ENCODE results near the gene LAMA3. TPM values are rescaled to one million over a fixed set of nuclear protein-coding genes. Genes with fewer than 3 reads are reported as not detected.

The LAMA3 gene
- total RNA-seq, 1 experiment from 2014 or later: 5.6 TPM

DNA sequence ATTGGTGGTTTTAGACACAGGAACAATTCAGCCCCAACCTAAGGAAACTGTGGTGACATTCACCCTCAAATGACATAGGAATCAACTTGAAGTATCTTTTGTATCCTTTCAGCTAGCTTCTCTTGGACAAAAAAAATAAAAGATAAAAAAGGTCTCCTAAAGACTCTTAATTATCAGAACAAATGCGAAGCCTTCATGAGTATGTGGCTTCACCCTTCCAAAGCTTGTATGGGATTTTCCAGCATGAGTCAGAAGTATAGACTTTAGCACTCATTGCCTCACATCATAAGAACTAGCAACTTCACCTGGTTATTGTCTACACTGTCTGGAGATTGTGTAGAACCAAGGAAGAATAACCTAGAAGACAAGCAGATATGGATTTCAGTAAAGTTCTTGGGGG, 135.4 kb downstream of the LAMA3 start:
- ATAC-seq: no peak
- Histone ChIP-seq H3K9ac (ENCODE audit: low read length) (no peak overlapping the region), H4K20me1 (ENCODE audit: insufficient read depth) (no peaks in the 10 kb centered on the region), H3K79me2 (ENCODE audit: insufficient read depth, low read length) (no peaks in the 10 kb centered on the region), H3K27ac (ENCODE audit: low read depth, low read length) (no peak overlapping the region), H3K27me3 (ENCODE audit: insufficient read depth, low read length) (no peaks in the 10 kb centered on the region), H3K4me1 (ENCODE audit: control insufficient read depth in 1 of 2, insufficient read depth in 2 of 2, low read length in 2 of 2) (peaks cover 2 to 14% of the 10 kb centered on the region in 2 experiments; a peak in 3 of 4 replicates), H3K9me2 (ENCODE audit: insufficient read depth) (no peaks in the 10 kb centered on the region), H3K4me3 (replicated peaks in 1 of 2; ENCODE audit: low read depth in 1 of 2, low read length in 2 of 2) (no peak overlapping the region), H3K9me3 (ENCODE audit: control insufficient read depth in 1 of 2, insufficient read depth in 1 of 2, low read depth in 1 of 2, low read length in 2 of 2) (no peaks in the 10 kb centered on the region), H3K4me2 (ENCODE audit: low read length) (no peak overlapping the region), H2AFZ (ENCODE audit: low read depth, low read length, poor library complexity, severe bottlenecking) (no peak overlapping the region), H3K36me3 (ENCODE audit: control insufficient read depth in 1 of 2, insufficient read depth in 2 of 2, low read length in 2 of 2) (no peaks in the 10 kb centered on the region)
- TF ChIP-seq TCF7L2 (IDR thresholded peaks at IDR 0.05; ENCODE audit: borderline replicate concordance, extremely low read depth, insufficient read depth, insufficient read length) (no peak), ELF1 (IDR thresholded peaks at IDR 0.05; ENCODE audit: borderline replicate concordance, low read depth) (no peak), POLR2A (IDR thresholded peaks at IDR 0.05; ENCODE audit: borderline replicate concordance, extremely low read depth, insufficient read depth, insufficient read length) (no peak), EZH2 (IDR thresholded peaks at IDR 0.05) (no peak), CEBPB (IDR thresholded peaks at IDR 0.05; ENCODE audit: low read depth) (no peak), SIN3A (IDR thresholded peaks at IDR 0.05; ENCODE audit: low read depth) (no peak)
- TF ChIP-seq, protein P1, sequence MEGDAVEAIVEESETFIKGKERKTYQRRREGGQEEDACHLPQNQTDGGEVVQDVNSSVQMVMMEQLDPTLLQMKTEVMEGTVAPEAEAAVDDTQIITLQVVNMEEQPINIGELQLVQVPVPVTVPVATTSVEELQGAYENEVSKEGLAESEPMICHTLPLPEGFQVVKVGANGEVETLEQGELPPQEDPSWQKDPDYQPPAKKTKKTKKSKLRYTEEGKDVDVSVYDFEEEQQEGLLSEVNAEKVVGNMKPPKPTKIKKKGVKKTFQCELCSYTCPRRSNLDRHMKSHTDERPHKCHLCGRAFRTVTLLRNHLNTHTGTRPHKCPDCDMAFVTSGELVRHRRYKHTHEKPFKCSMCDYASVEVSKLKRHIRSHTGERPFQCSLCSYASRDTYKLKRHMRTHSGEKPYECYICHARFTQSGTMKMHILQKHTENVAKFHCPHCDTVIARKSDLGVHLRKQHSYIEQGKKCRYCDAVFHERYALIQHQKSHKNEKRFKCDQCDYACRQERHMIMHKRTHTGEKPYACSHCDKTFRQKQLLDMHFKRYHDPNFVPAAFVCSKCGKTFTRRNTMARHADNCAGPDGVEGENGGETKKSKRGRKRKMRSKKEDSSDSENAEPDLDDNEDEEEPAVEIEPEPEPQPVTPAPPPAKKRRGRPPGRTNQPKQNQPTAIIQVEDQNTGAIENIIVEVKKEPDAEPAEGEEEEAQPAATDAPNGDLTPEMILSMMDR (IDR thresholded peaks at IDR 0.05 in 2 of 3, conservative IDR thresholded peaks at IDR 0.05 in 1 of 3; ENCODE audit: borderline replicate concordance in 1 of 3, insufficient read depth in 1 of 3, low read depth in 2 of 3, low read length in 2 of 3): no peak
- RAD21 ChIA-PET (ENCODE audit: low non-redundant PET in 1 of 2, low total read pairs in 2 of 2, uncharacterized antibody in 2 of 2, unreplicated experiment in 2 of 2): no interaction called here
- BruUV-seq (replicated peaks): no TSS peak
- intact Hi-C loops (cut with micrococcal nuclease): loop anchor here (1.0 to 2.0 kb wide), 2 partner anchors 94 to 295 kb away; no protein-coding TSS in a partner anchor
- POLR2A ChIA-PET: no interaction called here
- DNase-seq (ENCODE audit: low read depth, low spot score): no peak
- CTCF ChIA-PET: no interaction called here

DNA sequence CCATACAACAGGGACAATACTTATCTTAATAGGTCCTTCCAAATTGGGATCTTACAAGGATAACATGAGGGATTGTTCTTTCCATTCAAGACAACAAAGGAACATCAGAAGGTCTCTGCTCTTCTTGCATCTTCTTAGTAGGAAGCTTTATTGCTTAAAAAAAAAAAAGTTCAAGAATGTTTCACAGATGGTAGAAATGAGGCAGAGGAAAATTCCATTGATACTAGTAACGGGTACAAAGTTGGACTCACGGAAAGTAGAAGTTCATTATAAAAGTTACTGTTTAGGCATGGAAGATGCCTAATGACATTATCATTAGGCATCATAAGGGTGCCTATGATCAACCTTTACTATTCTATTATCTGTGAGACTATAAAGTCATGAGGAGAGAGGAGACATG, 136.2 kb downstream of the LAMA3 start:
- no peak overlapping the region for H3K9ac ChIP-seq (ENCODE audit: low read length)
- ChIA-PET POLR2A (no interaction called here), CTCF (no interaction called here), RAD21 (ENCODE audit: low non-redundant PET in 1 of 2, low total read pairs in 2 of 2, uncharacterized antibody in 2 of 2, unreplicated experiment in 2 of 2) (no interaction called here)
- H3K36me3 ChIP-seq (ENCODE audit: control insufficient read depth in 1 of 2, insufficient read depth in 2 of 2, low read length in 2 of 2): no peaks in the 10 kb centered on the region
- no peaks in the 10 kb centered on the region for H4K20me1 ChIP-seq (ENCODE audit: insufficient read depth)
- H3K79me2 ChIP-seq (ENCODE audit: insufficient read depth, low read length): no peaks in the 10 kb centered on the region
- H3K9me3 ChIP-seq (ENCODE audit: control insufficient read depth in 1 of 2, insufficient read depth in 1 of 2, low read depth in 1 of 2, low read length in 2 of 2): no peaks in the 10 kb centered on the region
- no peak overlapping the region for H3K27ac ChIP-seq (ENCODE audit: low read depth, low read length)
- no peak overlapping the region for H3K4me2 ChIP-seq (ENCODE audit: low read length)
- no peaks in the 10 kb centered on the region for H3K27me3 ChIP-seq (ENCODE audit: insufficient read depth, low read length)
- TF ChIP-seq SIN3A (IDR thresholded peaks at IDR 0.05; ENCODE audit: low read depth) (no peak), POLR2AphosphoS5 (IDR thresholded peaks at IDR 0.05; ENCODE audit: low read depth, low read length) (no peak), ZFX (IDR thresholded peaks at IDR 0.05) (no peak), ATF3 (IDR thresholded peaks at IDR 0.05) (no peak), EZH2 (IDR thresholded peaks at IDR 0.05) (no peak), SRF (IDR thresholded peaks at IDR 0.05; ENCODE audit: low read depth) (no peak), EGR1 (IDR thresholded peaks at IDR 0.05; ENCODE audit: low read depth) (no peak), ELF1 (IDR thresholded peaks at IDR 0.05; ENCODE audit: borderline replicate concordance, low read depth) (no peak), SP1 (IDR thresholded peaks at IDR 0.05; ENCODE audit: low read depth) (no peak), RAD21 (IDR thresholded peaks at IDR 0.05; ENCODE audit: low read depth) (no peak), EZH2phosphoT487 (IDR thresholded peaks at IDR 0.05; ENCODE audit: borderline replicate concordance) (no peak), ZNF274 (IDR thresholded peaks at IDR 0.05; ENCODE audit: low read depth, low read length) (no peak), FOSL1 (IDR thresholded peaks at IDR 0.05; ENCODE audit: low read depth) (no peak), TCF7L2 (IDR thresholded peaks at IDR 0.05; ENCODE audit: borderline replicate concordance, extremely low read depth, insufficient read depth, insufficient read length) (no peak)
- TF ChIP-seq, protein P2, sequence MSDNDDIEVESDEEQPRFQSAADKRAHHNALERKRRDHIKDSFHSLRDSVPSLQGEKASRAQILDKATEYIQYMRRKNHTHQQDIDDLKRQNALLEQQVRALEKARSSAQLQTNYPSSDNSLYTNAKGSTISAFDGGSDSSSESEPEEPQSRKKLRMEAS (IDR thresholded peaks at IDR 0.05): no peak
- no peak overlapping the region for H3K4me3 ChIP-seq (replicated peaks in 1 of 2; ENCODE audit: low read depth in 1 of 2, low read length in 2 of 2)
- no peak overlapping the region for H2AFZ ChIP-seq (ENCODE audit: low read depth, low read length, poor library complexity, severe bottlenecking)
- no peaks in the 10 kb centered on the region for H3K9me2 ChIP-seq (ENCODE audit: insufficient read depth)
- BruUV-seq (replicated peaks): no TSS peak
- DNase-seq (ENCODE audit: low read depth, low spot score) (no peak), ATAC-seq (no peak)
- peaks cover 2 to 14% of the 10 kb centered on the region in 2 experiments; a peak in 3 of 4 replicates for H3K4me1 ChIP-seq (ENCODE audit: control insufficient read depth in 1 of 2, insufficient read depth in 2 of 2, low read length in 2 of 2)
- intact Hi-C loops (cut with micrococcal nuclease): loop anchor here (2.0 kb wide), 1 partner anchor 93 kb away; no protein-coding TSS in a partner anchor

All from HCT116 (cell line).